CD4-positive, alpha-beta T cell treated with Interferon alpha-2 for 1 hour (primary cell): ENCODE measurements around the gene EXOC7.
A peak's percentile ranks its signal among the peaks of the same experiment; 100 is the strongest.
"Not testable (repeated sequence)": the region's sequence is repeated elsewhere in the genome, so short reads cannot be mapped to it uniquely, and the experiment has no call there.

Experiments
- DNase-seq, 2 donors: peaks; one replicate each; pipeline ENCODE4 v3.0.0-alpha.2; 2020 to 2022

The EXOC7 gene

GRCh38 chr17:76072148-76072858 lies 31.3 kb downstream of the EXOC7 start, which contains the start of gene SRP68:
Gene SRP68, minus strand, starts transcription at chr17:76072517. Its CDS starts 26 bp downstream, at chr17:76072491.
- DNase-seq = peak; percentile 86 to 87

GRCh38 chr17:76071531-76072147 lies 31.9 kb downstream of the EXOC7 start:
- no peak for DNase-seq

DNA sequence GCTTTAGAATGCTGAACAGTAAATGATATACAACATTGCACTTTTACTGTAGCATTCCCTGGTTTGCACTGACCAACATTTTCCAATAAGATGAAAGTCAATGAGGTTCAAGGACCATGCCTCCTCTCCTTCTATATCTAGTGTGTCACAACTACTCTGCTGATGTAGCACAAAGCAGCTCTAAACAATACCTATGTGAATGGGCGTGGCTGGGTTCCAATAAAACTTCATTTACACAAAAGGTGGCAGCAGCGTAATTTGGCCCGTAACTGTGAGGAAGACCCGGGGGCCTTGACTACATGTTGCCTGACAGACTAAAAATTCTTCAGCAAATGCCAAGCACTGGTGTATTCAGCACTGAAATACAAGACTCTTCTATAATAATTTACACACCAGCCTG lies 37.8 kb downstream of the EXOC7 start:
- DNase-seq = no peak

- peak in 1 of 2 donors; percentile 53 for DNase-seq
Measured at GRCh38 chr17:76063875-76064546, 39.6 kb downstream of the EXOC7 start.

DNA sequence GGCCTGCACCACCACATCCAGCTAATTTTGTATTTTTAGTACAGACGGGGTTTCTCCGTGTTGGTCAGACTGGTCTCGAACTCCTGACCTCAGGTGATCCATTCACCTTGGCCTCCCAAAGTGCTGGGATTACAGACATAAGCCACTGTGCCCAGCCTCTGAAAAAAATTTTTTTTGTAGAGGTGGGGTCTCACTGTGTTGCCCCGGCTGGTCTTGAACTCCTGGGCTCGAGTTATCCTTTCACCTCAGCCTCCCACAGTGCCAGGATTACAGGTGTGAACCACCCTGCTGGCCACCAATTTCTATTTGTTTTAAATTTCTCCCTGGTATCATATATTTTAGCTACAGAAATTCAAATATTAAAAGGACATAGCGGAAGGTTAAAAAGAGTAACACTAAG lies 45.3 kb downstream of the EXOC7 start:
- DNase-seq = not testable (repeated sequence)

DNA sequence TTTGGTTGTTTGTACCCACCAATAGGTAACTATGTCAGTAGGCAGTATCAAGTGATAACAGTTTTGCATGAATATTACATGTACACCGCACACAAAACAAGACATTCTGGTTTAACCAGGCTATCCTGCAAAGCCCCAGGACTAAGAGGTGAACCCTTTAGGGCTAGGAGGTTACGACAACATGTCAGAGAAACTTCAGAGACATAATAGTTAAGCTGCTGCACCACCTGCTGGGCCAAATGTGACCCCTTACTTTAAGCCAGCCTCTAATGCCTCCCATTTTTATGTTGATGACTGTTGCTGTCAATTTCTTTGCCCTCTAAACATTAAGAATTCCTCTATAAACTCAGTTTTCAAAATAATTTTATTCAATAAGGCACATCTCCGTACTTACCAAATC lies 46.7 kb downstream of the EXOC7 start:
- DNase-seq = no peak

GRCh38 chr17:76054112-76054476 lies 49.5 kb downstream of the EXOC7 start:
- no peak for DNase-seq

DNA sequence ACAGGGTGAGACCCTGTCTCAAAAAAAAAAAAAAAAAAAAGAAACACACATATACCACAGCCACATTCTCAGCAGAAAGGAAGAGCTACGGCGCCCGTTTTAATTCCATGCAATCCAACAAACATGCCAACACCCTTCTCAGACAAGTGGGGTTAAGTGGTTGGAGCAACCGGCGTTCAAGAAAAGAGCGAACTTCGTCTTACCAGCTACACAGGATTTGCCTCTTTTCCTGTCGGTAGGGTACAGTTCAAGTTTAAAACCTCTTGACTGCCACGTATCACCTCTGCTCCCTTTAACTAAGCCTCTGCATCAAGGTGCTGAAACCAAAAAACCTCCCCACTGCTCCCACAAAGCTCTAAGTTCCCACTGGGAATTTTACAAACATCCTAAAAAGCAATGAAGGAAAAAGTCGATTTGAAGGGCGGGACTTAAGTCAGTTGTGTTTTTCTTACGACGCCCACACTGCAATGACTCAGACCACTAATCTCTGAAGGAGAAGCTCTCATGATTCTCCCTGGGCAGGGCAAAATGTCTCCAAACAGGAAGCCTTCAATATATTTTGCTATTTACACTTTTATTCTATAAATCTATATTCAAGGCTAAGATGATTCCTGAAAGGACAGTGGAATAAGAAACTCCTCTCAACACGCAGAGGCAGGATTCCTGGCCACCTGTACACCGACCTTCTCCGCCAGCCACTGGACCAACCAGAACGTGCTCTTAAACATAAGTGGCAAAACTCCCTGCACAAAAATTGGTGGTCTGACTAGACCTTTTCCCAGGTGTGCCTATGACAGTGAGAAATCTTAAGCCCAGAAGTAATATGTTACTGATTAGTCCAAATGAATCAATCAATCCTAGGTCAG lies 50.1 kb downstream of the EXOC7 start:
- no peak for DNase-seq

- no peak for DNase-seq
Measured at GRCh38 chr17:76051561-76051960, 52.0 kb downstream of the EXOC7 start.

DNA sequence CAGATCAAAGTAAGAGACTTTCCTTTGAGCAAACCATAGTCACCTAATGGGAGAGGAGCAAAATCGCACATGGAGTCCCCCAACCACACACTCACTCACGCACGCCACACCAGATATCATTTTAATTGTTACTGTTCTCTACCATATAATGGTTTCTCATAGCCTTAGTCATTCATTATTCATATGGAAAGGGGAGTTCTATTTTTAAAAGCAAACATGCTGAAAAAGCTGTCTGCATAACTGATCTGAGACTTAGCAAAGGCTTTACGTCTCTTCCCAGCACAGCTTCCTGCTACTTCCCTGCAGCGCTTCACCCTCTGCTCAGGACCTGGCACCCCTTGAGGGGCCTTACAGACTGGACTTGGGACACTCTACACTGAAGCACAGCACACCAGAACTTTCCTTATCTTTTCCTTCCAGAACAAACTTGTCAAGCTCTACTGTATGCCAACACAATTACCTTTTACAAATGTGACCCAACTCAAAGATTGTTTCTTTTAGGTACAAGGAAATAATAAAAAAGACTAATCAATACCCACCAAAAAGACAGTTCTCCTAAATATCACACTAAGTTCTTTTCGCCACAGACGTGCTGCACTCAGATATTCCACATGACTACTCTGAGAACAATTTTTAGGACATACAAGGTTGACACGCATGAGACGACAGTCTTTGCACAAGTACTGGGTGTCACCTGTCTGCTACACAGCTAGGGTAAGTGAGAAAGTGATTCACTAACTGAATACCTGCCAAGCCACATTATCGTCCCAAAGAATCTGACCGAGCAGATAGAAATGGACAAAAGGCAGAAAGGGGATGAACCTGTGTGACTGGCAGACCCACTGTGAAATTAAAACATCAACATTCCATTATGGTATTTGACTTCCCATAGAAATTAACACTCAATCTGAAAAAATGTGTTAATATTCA lies 52.8 kb downstream of the EXOC7 start:
- DNase-seq = no peak

DNA sequence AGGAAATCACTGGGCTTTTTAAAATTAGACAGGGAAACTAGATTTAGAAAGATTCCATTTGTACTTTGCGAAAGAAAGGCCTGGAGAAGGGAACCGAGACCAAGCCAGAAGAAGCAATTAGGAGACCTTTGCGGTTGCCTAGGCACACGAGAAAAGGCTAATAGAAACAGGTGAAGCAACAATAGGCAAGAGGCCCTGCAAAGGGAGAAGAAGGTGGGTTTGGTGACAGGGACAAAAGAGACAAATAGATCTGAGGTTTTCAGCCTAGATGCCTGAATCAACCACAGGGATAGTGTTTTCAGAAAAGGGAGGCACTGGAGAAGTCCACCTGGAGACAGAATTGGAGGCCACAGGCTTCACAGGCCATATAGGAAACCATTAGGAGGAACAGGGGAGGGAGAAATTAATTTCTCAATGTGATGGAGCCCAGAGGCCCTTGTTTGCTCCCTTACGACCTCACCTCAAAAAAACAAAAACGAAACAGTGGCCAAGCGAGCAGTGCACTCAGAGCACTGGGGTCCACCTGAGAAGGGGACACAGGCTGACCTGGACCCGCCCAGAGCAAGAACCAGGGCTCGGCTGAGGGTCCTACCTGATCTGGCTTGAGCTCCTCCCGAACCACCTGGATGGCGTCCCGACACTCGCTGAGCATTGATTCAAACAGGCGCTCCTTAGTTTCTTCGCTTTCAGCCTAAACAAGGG lies 53.6 kb downstream of the EXOC7 start:
- DNase-seq = no peak

- no peak for DNase-seq
Measured at GRCh38 chr17:76049239-76049638, 54.3 kb downstream of the EXOC7 start.

DNA sequence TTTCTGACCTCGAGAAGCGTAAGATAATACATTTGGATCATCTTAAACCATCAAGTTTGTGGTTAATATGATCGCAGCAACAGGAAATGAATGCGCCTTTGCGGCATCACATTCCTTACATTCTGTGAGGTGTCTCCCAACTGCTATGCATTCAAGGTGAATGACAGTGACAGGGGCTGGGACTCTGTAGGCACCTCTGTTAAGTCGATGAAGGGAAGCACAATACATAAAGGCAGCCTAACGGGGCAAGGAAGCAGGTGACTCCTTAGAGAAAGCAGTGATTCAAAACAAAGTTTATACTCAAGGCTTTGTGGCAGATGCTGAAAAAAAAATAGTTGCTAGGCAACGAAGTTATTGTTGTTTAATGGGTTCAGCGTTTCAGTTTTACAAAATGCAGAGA lies 54.9 kb downstream of the EXOC7 start:
- DNase-seq = peak in 1 of 2 donors; percentile 33

DNA sequence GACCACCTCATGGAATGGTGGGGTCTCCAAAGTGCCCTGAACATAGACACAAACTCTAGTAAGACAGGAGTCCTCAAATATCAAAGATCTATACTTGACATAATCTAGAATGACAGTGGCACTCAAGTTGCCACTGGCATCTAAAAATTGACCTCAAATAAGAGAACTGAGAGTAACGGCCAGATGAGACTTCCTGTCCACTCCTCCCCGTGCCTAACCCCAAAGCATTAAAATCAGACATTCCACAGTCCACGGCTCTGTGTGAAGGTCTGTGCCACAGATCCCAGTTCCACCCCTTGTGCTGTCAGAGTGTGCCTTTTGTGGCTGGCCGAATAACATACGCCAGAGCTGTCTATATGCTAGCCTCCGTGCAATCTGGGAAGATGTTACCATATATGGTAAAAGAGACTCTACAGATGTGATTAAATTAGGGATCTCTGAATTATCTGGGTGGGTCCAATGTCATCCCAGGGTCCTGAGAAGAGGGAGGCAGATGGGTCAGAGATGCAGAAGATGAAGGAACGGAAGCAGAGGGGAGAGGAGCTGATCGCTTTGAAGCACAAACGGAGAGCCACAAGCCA lies 55.5 kb downstream of the EXOC7 start:
- no peak for DNase-seq

DNA sequence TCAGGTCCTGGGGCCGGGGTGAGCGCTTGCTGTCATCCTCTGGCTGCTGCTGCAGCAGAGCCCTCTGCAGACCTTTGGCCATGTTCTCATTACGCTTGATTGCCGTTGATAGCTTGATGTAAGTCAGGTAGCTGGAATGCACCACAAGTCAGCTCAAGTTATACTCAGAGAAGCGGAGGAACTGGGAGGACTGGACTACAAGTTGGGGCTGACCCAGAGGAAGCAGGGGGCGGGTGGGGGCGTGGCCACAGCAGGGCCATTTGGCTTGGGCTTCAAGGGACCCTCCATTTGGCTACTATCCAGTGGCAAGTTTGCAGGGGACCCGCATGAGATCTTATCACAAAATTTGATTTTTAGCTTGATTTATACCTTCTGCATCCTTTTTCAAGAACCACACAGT lies 57.5 kb downstream of the EXOC7 start:
- no peak for DNase-seq

GRCh38 chr17:76044475-76045007 lies 59.0 kb downstream of the EXOC7 start:
- DNase-seq = not testable (repeated sequence)

- not testable (repeated sequence) for DNase-seq
Measured at GRCh38 chr17:76042868-76043267, 60.7 kb downstream of the EXOC7 start.

DNA sequence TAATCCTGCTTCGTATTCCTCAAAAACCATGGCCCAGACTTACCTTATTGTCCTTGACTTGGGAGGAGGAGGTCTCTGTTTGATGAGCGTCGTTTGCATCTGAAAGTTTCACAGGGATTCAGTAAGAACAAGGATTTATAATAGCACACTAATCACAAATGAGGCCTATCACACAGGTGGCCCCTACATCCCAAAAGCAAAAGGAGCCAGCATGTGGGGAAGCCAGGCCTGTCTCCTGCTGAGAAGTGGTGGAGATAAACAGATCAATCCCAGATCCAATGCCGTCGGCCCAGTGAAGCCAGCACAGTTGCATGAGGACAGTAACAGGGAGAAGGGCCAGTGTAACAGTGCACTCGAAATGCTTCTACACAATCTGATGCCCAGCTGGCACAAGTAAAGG lies 63.2 kb downstream of the EXOC7 start:
- DNase-seq = no peak

DNA sequence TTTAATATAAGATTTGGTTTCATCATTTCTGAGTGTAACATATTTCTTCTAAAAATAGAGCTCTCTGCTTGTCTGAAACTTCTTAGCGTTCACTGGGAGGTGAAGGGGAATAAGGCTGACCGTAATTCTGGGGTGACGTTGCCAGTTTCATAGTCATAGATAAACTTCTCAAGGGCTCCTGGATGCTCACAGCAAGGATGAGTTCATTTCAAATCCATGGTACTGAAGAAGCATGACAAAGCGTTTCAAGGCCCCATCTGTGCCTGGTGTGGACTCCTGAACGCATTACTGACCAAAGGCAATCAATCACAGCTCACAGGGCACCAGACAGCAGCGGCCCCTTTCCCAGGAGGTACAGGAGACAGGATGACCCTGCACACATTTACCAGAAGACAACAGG lies 64.5 kb downstream of the EXOC7 start:
- no peak for DNase-seq

DNA sequence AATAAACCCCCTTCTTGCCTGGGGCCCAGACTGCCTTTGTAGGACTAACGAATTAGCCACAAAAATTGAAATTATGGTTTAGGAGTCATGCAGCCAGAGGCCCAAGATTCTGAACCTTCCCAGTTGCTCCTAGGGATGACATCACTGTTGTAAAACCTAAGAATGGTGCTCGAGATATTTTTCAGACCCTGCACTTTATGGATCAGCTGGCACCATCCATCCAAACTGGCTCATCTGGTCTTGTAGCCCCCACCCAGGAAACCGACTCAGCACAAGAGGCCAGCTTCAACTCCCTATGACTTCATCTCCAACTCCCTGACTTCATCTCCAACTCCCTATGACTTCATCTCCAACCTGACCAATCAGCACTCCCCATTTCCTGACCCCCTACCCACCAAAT lies 65.5 kb downstream of the EXOC7 start:
- DNase-seq = no peak
